ENCODE results near the gene GNG7.

DNA sequence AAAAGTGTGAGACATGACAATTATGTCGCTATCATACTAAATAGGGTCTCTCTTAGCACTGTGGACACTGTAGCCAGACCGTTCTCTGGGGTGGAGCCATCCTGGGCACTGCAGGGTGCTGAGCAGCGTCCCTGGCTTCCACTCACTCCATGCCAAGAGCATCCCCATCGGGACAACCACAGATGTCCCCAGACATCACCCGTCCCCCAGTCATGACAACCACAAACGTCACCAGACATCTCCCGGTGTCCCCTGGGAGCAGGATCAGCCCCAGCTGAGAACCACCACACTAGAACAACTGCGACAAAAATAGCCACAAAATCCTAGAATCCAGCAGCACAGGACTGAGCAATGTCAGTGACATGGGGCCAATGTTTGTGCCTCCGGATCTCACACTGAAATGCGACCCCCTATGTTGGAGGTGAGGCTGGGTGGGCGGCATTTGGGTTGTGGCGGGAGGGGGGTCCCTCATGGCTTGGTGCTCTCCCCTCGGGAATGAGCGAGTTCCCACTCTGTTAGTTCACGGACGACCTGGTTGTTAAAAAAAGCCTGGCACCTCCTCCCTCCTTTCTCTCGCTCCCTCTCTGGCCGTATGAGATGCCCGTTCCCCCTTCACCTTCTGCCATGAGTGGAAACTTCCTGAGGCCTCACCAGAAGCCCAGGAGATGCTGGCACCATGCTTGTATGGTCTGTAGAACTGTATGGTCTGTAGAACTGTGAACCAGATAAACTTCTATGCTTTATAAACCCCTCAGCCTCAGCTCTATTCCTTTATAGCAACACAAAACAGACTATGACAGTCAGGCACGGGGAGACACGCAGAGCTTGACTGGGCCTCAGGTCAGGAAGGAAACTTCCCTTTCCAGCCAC lies 132.7 kb downstream of the GNG7 start:
- TF ChIP-seq JUN (CRISPR knock-in tag; IDR thresholded peaks at IDR 0.05) (no peak), CTCF (IDR thresholded peaks at IDR 0.05) (no peak), IRF2 (CRISPR knock-in tag; IDR thresholded peaks at IDR 0.05; ENCODE audit: borderline replicate concordance, low read depth) (no peak), ATF1 (CRISPR knock-in tag; IDR thresholded peaks at IDR 0.05) (no peak), E2F1 (CRISPR knock-in tag; IDR thresholded peaks at IDR 0.05) (no peak), NFYB (CRISPR knock-in tag; conservative IDR thresholded peaks at IDR 0.05; ENCODE audit: low read depth) (no peak), TEAD4 (CRISPR knock-in tag; IDR thresholded peaks at IDR 0.05) (no peak), OVOL2 (CRISPR knock-in tag; IDR thresholded peaks at IDR 0.05; ENCODE audit: borderline replicate concordance) (no peak)

All from WTC11 (cell line).